Keratinocyte (primary cell): ENCODE results near the gene HCN2.

Experiments
- EZH2 ChIP-seq: IDR thresholded peaks from one replicate; pipeline ENCODE4 v1.6.1; 2012; ENCODE audit warnings: inconsistent platforms, mild to moderate bottlenecking, low read length, moderate library complexity
- TF ChIP-seq, protein P1 (sequence below), 3 experiments: IDR thresholded peaks in 1 of 3; conservative IDR thresholded peaks in 1 of 3; optimal IDR thresholded peaks in 1 of 3; 2 replicates in 2 of 3; 3 replicates in 1 of 3; pipeline versions ENCODE3 to v1.5.1; 2011; ENCODE audit warnings: low read length in 3 of 3, mild to moderate bottlenecking in 3 of 3, moderate library complexity in 2 of 3, control low read depth in 1 of 3, inconsistent platforms in 1 of 3; ENCODE audit not compliant: insufficient read depth in 2 of 3; ENCODE audit errors: extremely low read depth in 1 of 3

- TF ChIP-seq EZH2 = no peak
- TF ChIP-seq, protein P1, sequence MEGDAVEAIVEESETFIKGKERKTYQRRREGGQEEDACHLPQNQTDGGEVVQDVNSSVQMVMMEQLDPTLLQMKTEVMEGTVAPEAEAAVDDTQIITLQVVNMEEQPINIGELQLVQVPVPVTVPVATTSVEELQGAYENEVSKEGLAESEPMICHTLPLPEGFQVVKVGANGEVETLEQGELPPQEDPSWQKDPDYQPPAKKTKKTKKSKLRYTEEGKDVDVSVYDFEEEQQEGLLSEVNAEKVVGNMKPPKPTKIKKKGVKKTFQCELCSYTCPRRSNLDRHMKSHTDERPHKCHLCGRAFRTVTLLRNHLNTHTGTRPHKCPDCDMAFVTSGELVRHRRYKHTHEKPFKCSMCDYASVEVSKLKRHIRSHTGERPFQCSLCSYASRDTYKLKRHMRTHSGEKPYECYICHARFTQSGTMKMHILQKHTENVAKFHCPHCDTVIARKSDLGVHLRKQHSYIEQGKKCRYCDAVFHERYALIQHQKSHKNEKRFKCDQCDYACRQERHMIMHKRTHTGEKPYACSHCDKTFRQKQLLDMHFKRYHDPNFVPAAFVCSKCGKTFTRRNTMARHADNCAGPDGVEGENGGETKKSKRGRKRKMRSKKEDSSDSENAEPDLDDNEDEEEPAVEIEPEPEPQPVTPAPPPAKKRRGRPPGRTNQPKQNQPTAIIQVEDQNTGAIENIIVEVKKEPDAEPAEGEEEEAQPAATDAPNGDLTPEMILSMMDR (optimal IDR thresholded peaks at IDR 0.05 in 1 of 3, IDR thresholded peaks at IDR 0.05 in 1 of 3, conservative IDR thresholded peaks at IDR 0.05 in 1 of 3; ENCODE audit: extremely low read depth in 1 of 3, insufficient read depth in 2 of 3, low read length in 3 of 3) = no peak
Observed at GRCh38 chr19:660793-661426, 71.2 kb downstream of the HCN2 start.
